ENCODE data around the gene MRPS35.

- TF ChIP-seq CTCF (IDR thresholded peaks at IDR 0.05), result no peak
- no peak for TF ChIP-seq EZH2 (IDR thresholded peaks at IDR 0.05)
- TF ChIP-seq EZH2phosphoT487 (IDR thresholded peaks at IDR 0.05), result no peak
Measured at GRCh38 chr12:27666510-27666909, 44.1 kb upstream of the MRPS35 start.

Measured in neural progenitor cell (in vitro differentiated cells).